Kidney (tissue), 14 donors: Measurements from ENCODE around the gene BTLA. TPM values are rescaled to one million over a fixed set of nuclear protein-coding genes. Genes with fewer than 3 reads are reported as not detected.
A peak's percentile ranks its signal among the peaks of the same experiment; 100 is the strongest.

ENCODE experiments used
- DNase-seq, 5 donors: peaks; one replicate each; pipeline ENCODE4 v3.0.0-alpha.2; 2013 to 2020
- FAIRE-seq: peaks from 2 replicates; lab custom pipeline; 2012; peaks lifted over from hg19 to GRCh38; lab: Jason Lieb, UNC
- H3K27ac ChIP-seq, 2 donors: one replicate each; pipeline ENCODE4 v1.7.0; 2013; ENCODE audit warnings: low read depth in 2 of 2, low read length in 2 of 2, inconsistent platforms in 1 of 2
- H3K27me3 ChIP-seq: one replicate; pipeline ENCODE4 v1.7.1; 2013; ENCODE audit warnings: low read length, inconsistent platforms; ENCODE audit not compliant: control insufficient read depth, insufficient read depth
- H3K36me3 ChIP-seq, 3 donors: one replicate each; pipeline versions ENCODE4 v1.7.0 to v1.7.1; 2013; ENCODE audit warnings: low read length in 3 of 3, control low read depth in 1 of 3, inconsistent platforms in 1 of 3; ENCODE audit not compliant: insufficient read depth in 3 of 3, control insufficient read depth in 2 of 3
- H3K4me1 ChIP-seq, 3 donors: one replicate each; pipeline versions ENCODE4 v1.7.0 to v1.7.1; 2013; ENCODE audit warnings: low read length in 3 of 3, inconsistent platforms in 1 of 3, low read depth in 1 of 3; ENCODE audit not compliant: control insufficient read depth in 2 of 3, insufficient read depth in 2 of 3
- H3K4me3 ChIP-seq, 3 donors: one replicate each; pipeline versions ENCODE4 v1.7.0 to v1.8.1; 2013; ENCODE audit warnings: low read length in 3 of 3, control low read depth in 1 of 3, inconsistent platforms in 1 of 3
- H3K9ac ChIP-seq, 3 donors: one replicate each; pipeline versions ENCODE4 v1.7.0 to v1.7.1; 2013; ENCODE audit warnings: low read length in 3 of 3, control low read depth in 1 of 3, inconsistent platforms in 1 of 3
- H3K9me3 ChIP-seq, 3 donors: one replicate each; pipeline versions ENCODE4 v1.7.0 to v1.7.1; 2013; ENCODE audit warnings: low read length in 3 of 3, control low read depth in 1 of 3, inconsistent platforms in 1 of 3; ENCODE audit not compliant: control insufficient read depth in 2 of 3, insufficient read depth in 1 of 3
- CTCF ChIP-seq: IDR thresholded peaks from 3 replicates; pipeline ENCODE4 v1.5.1; 2012; ENCODE audit warnings: mild to moderate bottlenecking, moderate library complexity, borderline replicate concordance; ENCODE audit not compliant: insufficient read depth; ENCODE audit errors: extremely low read depth
- intact Hi-C: fragments of 100-400 bp; cut with DNase I; formaldehyde crosslinking; loops from one replicate; pipeline ENCODE4 v1.11.1; 2022
- polyA plus RNA-seq: library from polyadenylated mRNA; stranded (reverse); fragments of 350-450 nt; fragmentation: Illumina TruSeq; extraction: RNeasy Lipid Tissue Mini Kit (QIAGEN cat#74804); gene quantifications from one replicate; pipeline ENCODE4 v1.2.3, GENCODE V29; 2014; ENCODE audit warnings: low read depth, low replicate concordance; ENCODE audit not compliant: insufficient read depth
- total RNA-seq: library from RNA; stranded (reverse); fragmentation: NEBNext Ultra II Directional; extraction: Animal tissue kit (Norgen Biotek cat#: 25700); gene quantifications from one replicate; pipeline ENCODE4 v1.2.1, GENCODE V29; 2021
- donor health status: control.
- donor health status: control.
- donor health status: control.
- donor health status: control.
- donor health status: control.
- donor health status: DM: yes; HTN: yes; CAD: no.
- donor health status: Normal renal cell carcinoma (clear cell type).

BTLA gene
- total and polyA plus RNA-seq, 2 donors from 2014 or later, result 3.2 TPM; not detected in 1

GRCh38 chr3:112429960-112430359 is 69.3 kb downstream of the BTLA start:
- H3K4me3 ChIP-seq, result no peak overlapping the region
- TF ChIP-seq CTCF, result no peak
- H3K27me3 ChIP-seq, result no peaks in the 10 kb centered on the region
- no peaks in the 10 kb centered on the region for H3K4me1 ChIP-seq
- intact Hi-C loops, result no loop called here
- DNase-seq, result no peak
- no peak overlapping the region for H3K9ac ChIP-seq
- no peak for FAIRE-seq
- no peaks in the 10 kb centered on the region for H3K36me3 ChIP-seq
- H3K9me3 ChIP-seq, result no peaks in the 10 kb centered on the region
- no peak overlapping the region for H3K27ac ChIP-seq

DNA sequence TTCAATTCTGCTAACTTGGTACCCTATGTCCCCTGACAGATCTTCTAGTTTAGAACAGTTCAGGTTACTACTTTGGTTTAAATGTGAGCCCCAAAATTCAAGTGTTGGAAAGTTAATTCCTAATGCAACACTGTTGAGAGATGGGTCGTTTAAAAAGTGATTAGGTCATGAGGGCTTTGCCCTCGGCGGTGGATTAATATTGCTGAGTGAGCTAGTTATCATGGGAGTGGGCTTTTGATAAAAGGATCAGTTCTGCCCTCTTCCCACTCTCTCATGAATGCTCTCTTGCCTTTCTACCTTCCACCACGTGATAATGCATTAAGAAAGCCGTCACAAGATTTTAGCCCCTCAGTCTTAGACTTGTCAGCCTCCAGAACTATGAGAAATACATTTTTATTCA is 72.1 kb downstream of the BTLA start:
- no peak for TF ChIP-seq CTCF
- intact Hi-C loops, result no loop called here
- Histone ChIP-seq H3K9me3 (no peaks in the 10 kb centered on the region), H3K27ac (no peak overlapping the region), H3K36me3 (no peaks in the 10 kb centered on the region), H3K4me1 (no peaks in the 10 kb centered on the region), H3K9ac (no peak overlapping the region), H3K27me3 (no peaks in the 10 kb centered on the region), H3K4me3 (no peak overlapping the region)
- no peak for FAIRE-seq
- DNase-seq, result no peak

DNA sequence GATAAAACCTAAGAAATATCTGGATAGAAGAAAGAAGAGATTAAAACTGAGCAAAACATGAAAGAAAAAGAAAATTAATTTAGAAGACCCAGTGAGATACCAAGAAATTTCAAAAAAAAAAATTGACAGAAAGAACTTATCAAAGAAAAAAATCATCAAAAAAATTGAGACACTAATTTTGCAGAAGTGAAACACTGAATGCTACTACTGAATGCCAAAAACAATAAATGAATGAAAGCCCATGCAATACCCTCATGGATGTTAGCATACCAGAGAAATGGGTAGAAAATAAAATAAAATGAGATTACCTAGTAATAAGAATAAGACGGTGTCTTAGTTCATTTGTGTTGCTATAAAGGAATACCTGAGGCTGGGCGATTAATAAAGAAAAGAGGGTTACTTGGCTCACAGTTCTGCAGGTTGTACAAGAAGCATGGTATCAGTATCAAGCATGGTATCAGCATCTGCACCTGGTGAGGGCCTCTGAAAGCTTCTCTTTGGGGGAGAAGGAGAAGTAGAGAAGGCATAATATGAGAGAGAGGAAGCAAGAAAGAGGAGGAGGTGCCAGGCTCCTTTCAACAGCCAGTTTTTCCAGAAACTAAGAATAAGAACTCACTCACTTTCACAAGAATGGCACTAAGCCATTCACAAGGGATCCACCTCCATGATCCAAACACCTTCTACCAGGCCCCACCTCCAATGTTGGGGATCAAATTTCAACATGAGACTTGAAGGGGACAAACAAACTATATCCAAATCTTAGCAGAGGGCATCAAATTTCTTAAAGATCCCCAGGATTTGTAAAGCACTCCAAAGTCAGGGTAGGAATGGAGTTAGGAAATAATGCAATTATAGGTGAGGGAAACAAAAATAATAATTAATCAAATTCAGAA is 73.2 kb downstream of the BTLA start:
- no peak for DNase-seq
- TF ChIP-seq CTCF, result no peak
- intact Hi-C loops, result no loop called here
- H3K9ac ChIP-seq, result no peak overlapping the region
- no peaks in the 10 kb centered on the region for H3K36me3 ChIP-seq
- H3K4me1 ChIP-seq, result no peaks in the 10 kb centered on the region
- H3K4me3 ChIP-seq, result no peak overlapping the region
- no peaks in the 10 kb centered on the region for H3K9me3 ChIP-seq
- H3K27me3 ChIP-seq, result no peaks in the 10 kb centered on the region
- no peak overlapping the region for H3K27ac ChIP-seq
- peak; percentile 56 for FAIRE-seq
